SW 1271 (cell line): Measurements from ENCODE around the gene COL18A1.
"Not testable (repeated sequence)": the region's sequence is repeated elsewhere in the genome, so short reads cannot be mapped to it uniquely, and the experiment has no call there.

Source experiments
- DNase-seq, 2 experiments: peaks; one replicate each; lab custom pipeline; 2025; lab: John Stamatoyannopoulos, UW

The COL18A1 gene

GRCh38 chr21:45404730-45405270 lies at the start of gene COL18A1:
TSS of gene COL18A1 (plus strand) at chr21:45405165. CDS start at chr21:45405231, 66 bp downstream.
- DNase-seq: no peak

DNA sequence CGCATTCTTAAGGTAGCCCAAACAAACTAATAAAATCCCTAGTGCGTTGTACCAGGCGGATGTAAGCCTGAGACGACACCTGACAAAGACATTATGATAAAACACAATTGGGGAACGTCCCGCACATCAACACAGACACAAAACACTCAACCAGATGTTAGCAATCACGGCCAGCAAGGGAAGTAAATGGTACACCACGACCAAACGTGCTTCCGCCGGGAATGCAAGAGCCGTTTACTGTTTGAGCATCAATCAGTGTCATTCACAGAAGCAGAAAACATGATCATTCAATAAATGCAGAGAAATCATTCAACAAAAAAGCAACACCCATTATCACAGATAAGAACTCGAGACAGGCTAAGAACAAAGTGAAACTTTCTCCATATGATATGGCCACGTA lies 49.4 kb upstream of the COL18A1 start:
- DNase-seq: no peak

DNA sequence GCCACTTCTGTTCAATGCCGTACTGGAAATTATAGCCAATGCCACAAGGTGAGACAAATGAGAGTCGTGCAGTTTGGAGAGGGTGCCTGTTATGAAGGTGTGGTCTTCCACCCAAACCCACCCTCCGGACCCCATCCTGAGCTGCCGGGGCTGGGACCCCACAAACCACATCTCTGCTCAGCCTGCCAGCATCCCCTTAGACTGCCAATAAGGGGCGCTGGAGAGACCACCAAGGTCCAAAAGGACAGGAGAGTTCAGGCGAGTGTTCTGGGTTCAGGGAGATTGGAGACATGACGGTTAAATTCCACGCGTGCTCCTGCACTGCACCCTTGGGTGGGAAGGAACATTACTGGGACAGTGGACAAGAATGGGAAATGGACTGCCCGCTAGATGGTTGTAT lies 48.7 kb upstream of the COL18A1 start:
- no peak for DNase-seq

GRCh38 chr21:45356653-45357435 lies 48.1 kb upstream of the COL18A1 start:
- DNase-seq: no peak

- no peak for DNase-seq
Measured at GRCh38 chr21:45357436-45358260, 47.3 kb upstream of the COL18A1 start.

- DNase-seq: no peak
Measured at GRCh38 chr21:45358261-45358670, 46.7 kb upstream of the COL18A1 start.

GRCh38 chr21:45358711-45359310 lies 46.2 kb upstream of the COL18A1 start:
- DNase-seq: no peak

- no peak for DNase-seq
Measured at GRCh38 chr21:45359451-45360217, 45.3 kb upstream of the COL18A1 start.

DNA sequence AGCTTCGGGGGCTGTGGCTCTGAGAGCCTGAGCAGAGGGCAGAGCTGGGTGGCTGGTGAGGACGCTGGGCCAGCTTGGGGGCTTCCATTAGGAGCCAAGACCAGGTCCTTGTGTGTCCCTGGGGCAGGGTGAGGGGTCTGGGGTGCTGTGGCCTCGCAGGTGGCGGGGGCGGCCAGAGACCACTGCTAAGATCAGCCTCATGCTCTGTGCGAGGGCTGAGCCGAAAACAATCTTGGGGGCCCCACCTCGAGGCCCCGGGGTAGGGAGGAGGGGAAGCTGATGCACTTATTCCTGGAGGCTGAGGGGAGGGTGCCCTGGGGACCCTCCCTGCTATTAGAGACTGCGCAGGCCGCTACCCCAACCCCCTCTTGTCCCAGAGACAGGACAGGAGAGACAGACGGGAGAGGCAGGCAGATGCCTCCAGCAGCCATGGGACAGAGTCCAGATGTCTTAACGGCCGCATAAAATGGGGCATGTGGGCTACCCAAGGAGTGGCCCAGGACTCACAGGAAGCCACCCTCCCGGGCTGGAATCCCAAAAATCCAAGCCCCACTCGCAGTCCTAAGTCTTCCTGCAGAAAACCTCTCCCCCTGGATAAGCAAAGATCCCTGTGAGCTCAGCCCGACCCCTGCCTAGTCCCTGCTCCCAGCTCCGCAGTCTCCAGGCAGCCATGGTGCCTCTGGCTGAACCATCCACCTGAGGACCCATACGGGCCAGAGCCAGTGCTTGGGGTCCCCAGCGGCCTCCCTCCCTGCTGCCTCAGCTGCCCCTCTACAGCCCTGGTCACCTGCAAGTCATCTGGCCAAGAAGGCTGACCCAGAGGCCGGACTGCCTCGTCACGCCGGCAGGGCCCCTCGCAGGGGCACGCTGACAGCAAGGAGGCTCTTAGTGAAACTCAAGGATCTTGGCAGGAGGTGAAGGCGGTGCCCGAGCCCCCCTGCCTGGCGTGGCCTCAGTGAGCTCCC lies 43.6 kb upstream of the COL18A1 start:
- no peak for DNase-seq

- DNase-seq: no peak
Measured at GRCh38 chr21:45362077-45362747, 42.8 kb upstream of the COL18A1 start.

DNA sequence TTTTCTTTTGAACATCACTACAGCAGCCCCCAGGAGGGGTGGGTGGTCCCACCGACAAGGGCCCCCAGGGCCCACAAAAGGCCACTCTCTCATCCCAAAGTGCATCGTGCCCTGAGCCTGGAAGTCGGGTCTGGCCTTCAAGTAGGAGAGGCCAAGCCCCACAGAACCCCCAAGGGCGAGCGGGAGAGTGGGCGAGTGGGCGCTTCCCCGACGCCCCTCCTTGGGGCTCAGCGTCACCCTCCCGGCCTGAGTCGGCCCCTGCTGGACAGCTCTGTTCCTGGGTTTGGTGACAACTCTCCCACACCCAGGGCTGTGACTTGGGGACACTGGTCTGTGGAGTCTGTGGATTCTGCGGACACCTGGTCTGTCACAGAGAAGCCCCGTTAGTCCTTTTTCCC lies 42.2 kb upstream of the COL18A1 start:
- no peak for DNase-seq

DNA sequence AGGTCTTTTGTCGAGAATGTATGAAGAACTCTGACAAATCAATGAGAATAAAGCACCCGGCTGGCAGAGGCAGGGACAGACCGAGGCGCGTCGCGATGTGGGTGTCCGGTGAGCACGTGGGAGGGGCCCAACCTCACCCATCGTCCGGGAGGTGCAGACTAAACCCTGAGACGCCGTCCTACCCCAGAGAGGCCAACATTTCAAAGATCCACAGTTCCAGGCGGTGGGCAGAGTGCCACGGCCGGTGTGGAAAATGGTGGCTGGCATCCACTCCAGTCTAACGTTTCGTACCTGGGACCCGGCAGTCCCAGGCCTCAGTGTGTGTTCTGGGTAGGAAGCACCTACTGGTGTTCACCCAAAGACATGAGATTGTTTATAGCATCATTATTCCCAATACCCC lies 41.7 kb upstream of the COL18A1 start:
- not testable (repeated sequence) for DNase-seq

DNA sequence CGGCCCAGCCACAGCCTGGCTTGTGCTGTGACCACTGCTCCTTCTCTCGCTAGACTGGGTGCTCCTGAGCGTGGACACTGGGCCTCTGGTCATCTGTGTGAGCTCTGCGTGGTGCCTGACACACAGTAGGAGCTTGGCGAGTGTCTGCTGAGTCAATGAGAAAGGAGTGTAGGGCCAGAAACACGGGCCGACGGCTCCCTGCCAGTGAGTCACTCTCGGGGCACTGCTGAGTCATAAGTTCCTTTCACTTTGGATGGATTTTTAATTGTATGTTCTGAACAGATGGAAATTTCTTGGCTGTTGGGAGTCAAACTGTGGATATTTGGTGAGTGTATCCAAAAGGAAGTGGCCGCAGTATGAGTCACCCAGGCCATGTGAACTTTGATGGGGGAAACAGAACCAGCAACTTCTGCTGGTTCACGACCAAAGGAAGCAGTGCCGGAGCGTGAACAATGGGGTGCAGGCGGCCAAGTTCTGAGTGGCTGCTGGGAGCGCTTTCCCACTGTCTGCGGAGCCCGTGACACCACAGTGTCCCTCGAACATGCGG lies 41.0 kb upstream of the COL18A1 start:
- peak; percentile 87 to 97 for DNase-seq

DNA sequence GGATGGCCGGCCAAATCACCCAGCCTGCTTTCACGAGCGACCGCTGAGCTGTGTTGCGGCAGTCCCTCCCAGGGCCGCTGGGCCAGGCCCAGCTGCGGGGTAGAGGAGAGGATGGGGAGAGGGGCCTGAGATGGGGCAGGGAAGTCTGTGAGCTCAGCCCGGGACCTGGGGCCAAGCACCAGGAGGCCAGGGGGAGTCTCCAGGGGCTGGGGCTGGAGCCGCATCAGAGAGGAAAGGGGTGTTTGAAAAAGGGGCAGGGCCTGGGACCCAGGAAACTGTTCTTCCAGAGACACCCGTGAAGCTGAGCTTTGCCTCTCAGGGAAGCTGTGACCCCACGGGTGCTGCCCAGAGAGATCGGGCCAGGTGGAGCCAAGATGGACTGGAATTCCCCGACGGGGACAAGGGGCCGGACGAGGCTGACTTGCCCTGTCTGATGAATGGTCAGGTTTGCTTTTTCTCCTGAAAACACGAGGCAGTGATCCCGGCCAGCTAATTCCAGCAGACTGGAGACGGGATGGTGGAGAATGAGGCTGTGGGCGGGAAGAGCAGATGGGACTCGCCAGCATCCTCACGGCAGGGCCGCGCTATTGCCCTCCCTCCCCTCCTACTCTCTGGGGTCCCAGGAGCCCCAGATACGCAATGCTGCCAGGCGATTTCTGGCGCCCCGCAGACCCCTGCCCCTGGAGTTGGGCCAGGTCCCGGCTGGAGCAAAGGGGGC lies 40.3 kb upstream of the COL18A1 start:
- no peak for DNase-seq

DNA sequence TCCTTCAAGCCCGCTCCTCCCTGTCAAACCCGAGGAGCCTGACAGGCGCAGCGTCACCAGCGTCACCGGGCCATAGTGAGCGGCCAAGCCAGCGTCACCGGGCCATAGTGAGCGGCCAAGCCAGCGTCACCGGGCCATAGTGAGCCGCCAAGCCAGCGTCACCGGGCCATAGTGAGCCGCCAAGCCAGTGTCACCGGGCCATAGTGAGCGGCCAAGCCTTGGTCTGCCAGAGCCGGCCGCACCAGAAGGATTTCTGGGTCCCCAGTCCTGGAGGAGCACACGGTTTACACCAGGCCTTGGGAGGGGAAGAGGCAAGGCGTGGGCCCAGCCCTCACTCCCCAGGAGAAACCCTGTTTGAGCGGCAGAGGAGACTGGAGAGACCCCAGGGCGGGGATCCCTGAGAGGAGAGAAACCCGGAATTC lies 39.8 kb upstream of the COL18A1 start:
- DNase-seq: no peak

- no peak for DNase-seq
Measured at GRCh38 chr21:45365608-45366241, 39.2 kb upstream of the COL18A1 start.

- no peak for DNase-seq
Measured at GRCh38 chr21:45366476-45366875, 38.5 kb upstream of the COL18A1 start.

- DNase-seq: peak in 1 of 2 experiments; percentile 5
Measured at GRCh38 chr21:45366931-45367401, 38.0 kb upstream of the COL18A1 start.
